Common myeloid progenitor, CD34-positive (primary cell): ENCODE results near the gene TMEM88. TPM values are rescaled to one million over a fixed set of nuclear protein-coding genes. Genes with fewer than 3 reads are reported as not detected.
A peak's percentile ranks its signal among the peaks of the same experiment; 100 is the strongest.
"Not testable (repeated sequence)": the region's sequence is repeated elsewhere in the genome, so short reads cannot be mapped to it uniquely, and the experiment has no call there.

Source experiments
- CTCF ChIA-PET: fragments of 350-600 bp; sonication (Branson Sonifier 250); formaldehyde crosslinking; loops from one replicate; lab custom pipeline; 2021; ENCODE audit warnings: antibody characterized with exemption; lab: Charles Lee
- POLR2A ChIA-PET: fragments of 350-600 bp; sonication (Branson Sonifier 250); formaldehyde crosslinking; loops from one replicate; lab custom pipeline; 2021; ENCODE audit warnings: antibody characterized with exemption; lab: Charles Lee
- DNase-seq, 3 donors: peaks; one replicate each; pipeline versions ENCODE4 v3.0.0 to v3.0.0-alpha.2; 2013
- H3K27ac ChIP-seq, 2 experiments: 1 replicate in 1 of 2; 2 replicates in 1 of 2; pipeline ENCODE4 v1.7.0; 2013; ENCODE audit warnings: inconsistent platforms in 2 of 2, low read length in 2 of 2, mild to moderate bottlenecking in 2 of 2, low read depth in 1 of 2, moderate library complexity in 1 of 2; ENCODE audit not compliant: severe bottlenecking in 2 of 2, insufficient read depth in 1 of 2, poor library complexity in 1 of 2
- H3K27me3 ChIP-seq, 5 experiments: replicated peaks in 2 of 5; 1 replicate in 3 of 5; 2 replicates in 2 of 5; pipeline versions ENCODE4 v1.6.1 to v1.7.0; 2013; ENCODE audit warnings: low read length in 4 of 5, mild to moderate bottlenecking in 2 of 5, moderate library complexity in 2 of 5, inconsistent platforms in 1 of 5; ENCODE audit not compliant: insufficient read depth in 5 of 5, control insufficient read depth in 4 of 5
- H3K36me3 ChIP-seq, 4 experiments: 1 replicate in 2 of 4; 2 replicates in 2 of 4; pipeline versions ENCODE4 v1.6.1 to v1.7.0; 2013; ENCODE audit warnings: low read length in 3 of 4, control low read depth in 1 of 4, mild to moderate bottlenecking in 1 of 4; ENCODE audit not compliant: control insufficient read depth in 4 of 4, insufficient read depth in 4 of 4
- H3K4me1 ChIP-seq, 4 experiments: 1 replicate in 3 of 4; 2 replicates in 1 of 4; pipeline versions ENCODE4 v1.6.1 to v1.7.1; 2013; ENCODE audit warnings: low read length in 3 of 4, mild to moderate bottlenecking in 3 of 4, control low read depth in 1 of 4, inconsistent platforms in 1 of 4, moderate library complexity in 1 of 4; ENCODE audit not compliant: control insufficient read depth in 4 of 4, insufficient read depth in 4 of 4; ENCODE audit errors: control extremely low read depth in 1 of 4
- H3K4me3 ChIP-seq, 7 experiments: 1 replicate in 4 of 7; 2 replicates in 3 of 7; pipeline versions ENCODE4 v1.5.1 to v1.7.0; 2013; ENCODE audit warnings: mild to moderate bottlenecking in 7 of 7, low read length in 6 of 7, moderate library complexity in 6 of 7, inconsistent platforms in 2 of 7, low read depth in 2 of 7, control low read depth in 1 of 7; ENCODE audit not compliant: insufficient read depth in 4 of 7, control insufficient read depth in 1 of 7; ENCODE audit errors: extremely low read depth in 1 of 7
- H3K9me3 ChIP-seq, 5 experiments: 1 replicate in 4 of 5; 2 replicates in 1 of 5; pipeline versions ENCODE4 v1.6.1 to v1.7.1; 2013; ENCODE audit warnings: low read length in 4 of 5, mild to moderate bottlenecking in 2 of 5, inconsistent platforms in 1 of 5, low read depth in 1 of 5, moderate library complexity in 1 of 5; ENCODE audit not compliant: control insufficient read depth in 4 of 5, insufficient read depth in 2 of 5; ENCODE audit errors: control extremely low read depth in 1 of 5
- WGBS: methylation state at CpG from one replicate; pipeline ENCODE4 v1.1.5; 2013; ENCODE audit not compliant: insufficient coverage; 5-methylcytosine and 5-hydroxymethylcytosine counted together
- polyA plus RNA-seq: library from polyadenylated mRNA; unstranded; fragments of 120-200 nt; gene quantifications from one replicate; pipeline ENCODE4 v1.2.1, GENCODE V29; 2013

The TMEM88 gene
- 3.0 TPM for polyA plus RNA-seq

- peak within 1 kb of the TSS in 4 of 7 experiments; percentile 53 to 89 (median 85) for H3K4me3 ChIP-seq
- no peaks in the 10 kb centered on the region for H3K9me3 ChIP-seq
- H3K4me1 ChIP-seq = peaks cover 5 to 51% (median 43%) of the 10 kb centered on the region in 4 experiments
- no peaks in the 10 kb centered on the region for H3K27me3 ChIP-seq
- POLR2A ChIA-PET = interaction anchor here (0.6 to 2.6 kb wide), 5 partner anchors 10 to 60 kb away, joined by 4 to 16 read pairs (median 7); partner anchors contain the start of gene RNF227
- CTCF ChIA-PET = interaction anchor here (0.6 to 3.1 kb wide), 3 partner anchors 10 to 57 kb away, joined by 3 to 16 read pairs (median 6); no protein-coding TSS in a partner anchor
- peak within 1 kb of the TSS; percentile 34 to 88 for H3K27ac ChIP-seq
- WGBS = 91% methylated on average over 42 of the region's 57 CpGs
- H3K36me3 ChIP-seq = peaks cover 3 to 49% (median 27%) of the 10 kb centered on the region in 4 experiments
- DNase-seq = no peak
Measured at GRCh38 chr17:7854851-7855659, at the start of gene TMEM88. Gene TMEM88, plus strand, starts transcription at chr17:7855066. Its CDS starts 9 bp downstream, at chr17:7855075.

GRCh38 chr17:7806587-7806986 is 48.3 kb upstream of the TMEM88 start:
- CTCF ChIA-PET = interaction anchor here (0.8 kb wide), 1 partner anchor 273 kb away, joined by 3 read pairs; no protein-coding TSS in a partner anchor
- POLR2A ChIA-PET = no interaction called here
- Histone ChIP-seq H3K27ac (no peak overlapping the region), H3K9me3 (no peaks in the 10 kb centered on the region), H3K4me3 (no peak overlapping the region), H3K27me3 (no peaks in the 10 kb centered on the region), H3K36me3 (no peaks in the 10 kb centered on the region), H3K4me1 (peaks cover 2 to 7% (median 7%) of the 10 kb centered on the region in 4 experiments)
- 93% methylated on average over 3 of the region's 6 CpGs for WGBS
- DNase-seq = no peak

- no peak overlapping the region for H3K4me3 ChIP-seq
- no peaks in the 10 kb centered on the region for H3K36me3 ChIP-seq
- CTCF ChIA-PET = interaction anchor here (0.8 kb wide), 1 partner anchor 272 kb away, joined by 3 read pairs; no protein-coding TSS in a partner anchor
- H3K4me1 ChIP-seq = peaks cover 2 to 9% (median 7%) of the 10 kb centered on the region in 4 experiments
- no peaks in the 10 kb centered on the region for H3K27me3 ChIP-seq
- POLR2A ChIA-PET = no interaction called here
- WGBS = 98% methylated on average over 20 of the region's 21 CpGs
- DNase-seq = no peak
- H3K27ac ChIP-seq = no peak overlapping the region
- no peaks in the 10 kb centered on the region for H3K9me3 ChIP-seq
Measured at GRCh38 chr17:7807206-7807605, 47.7 kb upstream of the TMEM88 start.

GRCh38 chr17:7809086-7809790 is 45.6 kb upstream of the TMEM88 start:
- Histone ChIP-seq H3K4me3 (no peak overlapping the region), H3K27me3 (no peaks in the 10 kb centered on the region), H3K27ac (no peak overlapping the region), H3K9me3 (no peaks in the 10 kb centered on the region), H3K4me1 (peaks cover 2 to 7% (median 6%) of the 10 kb centered on the region in 4 experiments), H3K36me3 (no peaks in the 10 kb centered on the region)
- WGBS = 86% methylated on average over 9 of the region's 11 CpGs
- ChIA-PET POLR2A (no interaction called here), CTCF (interaction anchor here (0.7 to 1.3 kb wide), 5 partner anchors 10 to 32 kb away, joined by 3 read pairs; no protein-coding TSS in a partner anchor)
- no peak for DNase-seq

GRCh38 chr17:7809791-7810343 is 45.0 kb upstream of the TMEM88 start:
- H3K9me3 ChIP-seq, H3K36me3 ChIP-seq, H3K27ac ChIP-seq, POLR2A ChIA-PET, H3K4me1 ChIP-seq, H3K4me3 ChIP-seq, H3K27me3 ChIP-seq, DNase-seq: not testable (repeated sequence)
- WGBS = 100% methylated on average over 4 of the region's 9 CpGs
- CTCF ChIA-PET = interaction anchor here (1.2 to 3.3 kb wide), 4 partner anchors 10 to 67 kb away, joined by 3 to 20 read pairs (median 3); no protein-coding TSS in a partner anchor

- CTCF ChIA-PET = interaction anchor here (1.4 to 3.3 kb wide), 3 partner anchors 9 to 68 kb away, joined by 4 to 20 read pairs (median 4); no protein-coding TSS in a partner anchor
- POLR2A ChIA-PET = interaction anchor here (0.6 kb wide), 2 partner anchors 44 to 125 kb away, joined by 5 to 6 read pairs; no protein-coding TSS in a partner anchor
Measured at GRCh38 chr17:7811251-7811650, 43.6 kb upstream of the TMEM88 start.

More at GRCh38 chr17:7811251-7811650, 43.6 kb upstream of the TMEM88 start:
- 60% methylated on average over 3 of the region's 3 CpGs for WGBS
- H3K36me3 ChIP-seq = no peaks in the 10 kb centered on the region
- H3K27me3 ChIP-seq = no peaks in the 10 kb centered on the region
- H3K4me1 ChIP-seq = peaks cover 2 to 7% (median 6%) of the 10 kb centered on the region in 4 experiments
- no peak overlapping the region for H3K27ac ChIP-seq
- peak; percentile 11 to 66 (median 51) for DNase-seq
- no peaks in the 10 kb centered on the region for H3K9me3 ChIP-seq
- H3K4me3 ChIP-seq = no peak overlapping the region
